Skeletal muscle satellite cell (primary cell): ENCODE measurements around the gene VSIR.

Experiments
- H3K27me3 ChIP-seq: 2 replicates; pipeline ENCODE4 v1.7.0; 2013; ENCODE audit warnings: low read length; ENCODE audit not compliant: control insufficient read depth, insufficient read depth
- H3K36me3 ChIP-seq: 2 replicates; pipeline ENCODE4 v1.7.0; 2013; ENCODE audit warnings: mild to moderate bottlenecking, control low read depth, low read length; ENCODE audit not compliant: insufficient read depth
- H3K4me1 ChIP-seq: 2 replicates; pipeline ENCODE4 v1.7.0; 2013; ENCODE audit warnings: low read length; ENCODE audit not compliant: control insufficient read depth, insufficient read depth
- H3K4me2 ChIP-seq: 2 replicates; pipeline ENCODE4 v1.7.0; 2013; ENCODE audit warnings: mild to moderate bottlenecking, low read length
- H3K4me3 ChIP-seq: 2 replicates; pipeline ENCODE4 v1.7.0; 2013; ENCODE audit warnings: low read length
- H3K9ac ChIP-seq: 2 replicates; pipeline ENCODE4 v1.7.0; 2013; ENCODE audit warnings: mild to moderate bottlenecking, low read depth, low read length, moderate library complexity
- H3K9me3 ChIP-seq: replicated peaks from 2 replicates; pipeline ENCODE4 v1.7.0; 2013; ENCODE audit warnings: mild to moderate bottlenecking, control low read depth, low read length

VSIR gene

GRCh38 chr10:71814922-71815411, 41.6 kb upstream of the VSIR start:
- H3K4me1 ChIP-seq, result no peaks in the 10 kb centered on the region
- no peak overlapping the region for H3K9ac ChIP-seq
- no peak overlapping the region for H3K4me2 ChIP-seq
- no peaks in the 10 kb centered on the region for H3K9me3 ChIP-seq
- no peak overlapping the region for H3K4me3 ChIP-seq
- peaks cover 48% of the 10 kb centered on the region for H3K36me3 ChIP-seq
- no peaks in the 10 kb centered on the region for H3K27me3 ChIP-seq

- H3K9ac ChIP-seq, result no peak overlapping the region
- peaks cover 29% of the 10 kb centered on the region for H3K36me3 ChIP-seq
- H3K4me2 ChIP-seq, result no peak overlapping the region
- no peaks in the 10 kb centered on the region for H3K27me3 ChIP-seq
- no peaks in the 10 kb centered on the region for H3K4me1 ChIP-seq
- no peaks in the 10 kb centered on the region for H3K9me3 ChIP-seq
- no peak overlapping the region for H3K4me3 ChIP-seq
Observed at GRCh38 chr10:71812913-71813590, 39.7 kb upstream of the VSIR start.

- H3K9me3 ChIP-seq, result no peaks in the 10 kb centered on the region
- H3K4me3 ChIP-seq, result no peak overlapping the region
- H3K27me3 ChIP-seq, result no peaks in the 10 kb centered on the region
- no peak overlapping the region for H3K4me2 ChIP-seq
- H3K9ac ChIP-seq, result no peak overlapping the region
- no peaks in the 10 kb centered on the region for H3K4me1 ChIP-seq
- peaks cover 21% of the 10 kb centered on the region for H3K36me3 ChIP-seq
Observed at GRCh38 chr10:71812016-71812912, 38.9 kb upstream of the VSIR start.

- Histone ChIP-seq H3K36me3 (peaks cover 12% of the 10 kb centered on the region), H3K4me3 (no peak overlapping the region)
Observed at GRCh38 chr10:71811351-71811750, 38.0 kb upstream of the VSIR start.

GRCh38 chr10:71810048-71810750, 36.9 kb upstream of the VSIR start:
- peaks cover 5% of the 10 kb centered on the region for H3K27me3 ChIP-seq
- H3K9ac ChIP-seq, result no peak overlapping the region
- no peaks in the 10 kb centered on the region for H3K4me1 ChIP-seq
- no peak overlapping the region for H3K4me3 ChIP-seq
- H3K4me2 ChIP-seq, result no peak overlapping the region
- H3K9me3 ChIP-seq, result no peaks in the 10 kb centered on the region
- peaks cover under 1% of the 10 kb centered on the region for H3K36me3 ChIP-seq

More at GRCh38 chr10:71811351-71811750, 38.0 kb upstream of the VSIR start:
- no peak overlapping the region for H3K9ac ChIP-seq
- H3K4me1 ChIP-seq, result no peaks in the 10 kb centered on the region
- no peak overlapping the region for H3K4me2 ChIP-seq
- H3K27me3 ChIP-seq, result no peaks in the 10 kb centered on the region
- no peaks in the 10 kb centered on the region for H3K9me3 ChIP-seq

- H3K4me2 ChIP-seq, result no peak overlapping the region
- H3K27me3 ChIP-seq, result peaks cover 8% of the 10 kb centered on the region
- H3K9ac ChIP-seq, result no peak overlapping the region
- H3K9me3 ChIP-seq, result no peaks in the 10 kb centered on the region
- H3K4me3 ChIP-seq, result no peak overlapping the region
- H3K4me1 ChIP-seq, result no peaks in the 10 kb centered on the region
- no peaks in the 10 kb centered on the region for H3K36me3 ChIP-seq
Observed at GRCh38 chr10:71809628-71810027, 36.3 kb upstream of the VSIR start.

GRCh38 chr10:71807557-71808510, 34.5 kb upstream of the VSIR start:
- no peak overlapping the region for H3K4me2 ChIP-seq
- H3K4me3 ChIP-seq, result no peak overlapping the region
- no peak overlapping the region for H3K9ac ChIP-seq
- peaks cover 14% of the 10 kb centered on the region for H3K27me3 ChIP-seq
- no peaks in the 10 kb centered on the region for H3K4me1 ChIP-seq
- no peaks in the 10 kb centered on the region for H3K36me3 ChIP-seq
- H3K9me3 ChIP-seq, result no peaks in the 10 kb centered on the region

- H3K4me2 ChIP-seq, result no peak overlapping the region
- no peak overlapping the region for H3K4me3 ChIP-seq
- no peaks in the 10 kb centered on the region for H3K4me1 ChIP-seq
- no peaks in the 10 kb centered on the region for H3K9me3 ChIP-seq
- no peak overlapping the region for H3K9ac ChIP-seq
- H3K36me3 ChIP-seq, result no peaks in the 10 kb centered on the region
- peaks cover 21% of the 10 kb centered on the region for H3K27me3 ChIP-seq
Observed at GRCh38 chr10:71806704-71807556, 33.6 kb upstream of the VSIR start.

GRCh38 chr10:71805776-71806703, 32.7 kb upstream of the VSIR start:
- Histone ChIP-seq H3K4me1 (no peaks in the 10 kb centered on the region), H3K27me3 (peaks cover 27% of the 10 kb centered on the region), H3K9ac (no peak overlapping the region), H3K36me3 (no peaks in the 10 kb centered on the region), H3K4me3 (no peak overlapping the region), H3K9me3 (no peaks in the 10 kb centered on the region), H3K4me2 (no peak overlapping the region)
